Gastrocnemius medialis (tissue), 4 donors: ENCODE measurements around the gene KRT73.

Experiments used
- CTCF ChIP-seq, 5 experiments: fragments of 450-650 bp in 3 of 5; fragments of 200-600 bp in 2 of 5; sonication (generic) in 2 of 5; IDR thresholded peaks in 4 of 5; conservative IDR thresholded peaks in 1 of 5; 1 replicate in 4 of 5; 2 replicates in 1 of 5; pipeline ENCODE4 v1.5.1; 2016 to 2019; ENCODE audit warnings: antibody characterized with exemption in 5 of 5, mild to moderate bottlenecking in 3 of 5, moderate library complexity in 3 of 5
- POLR2A ChIP-seq, 2 donors: fragments of 450-650 bp; IDR thresholded peaks; one replicate each; pipeline ENCODE4 v1.6.1; 2017; ENCODE audit warnings: antibody characterized with exemption in 2 of 2, mild to moderate bottlenecking in 2 of 2, moderate library complexity in 2 of 2

- no peak for TF ChIP-seq CTCF (IDR thresholded peaks at IDR 0.05 in 4 of 5, conservative IDR thresholded peaks at IDR 0.05 in 1 of 5)
- TF ChIP-seq POLR2A (IDR thresholded peaks at IDR 0.05) = no peak
These were observed 10.2 kb downstream of the KRT73 start for GRCh38 chr12:52608161-52608560.
